C4-2B (cell line): Measurements from ENCODE around the gene CMAS.

ENCODE experiments used
- H3K27ac ChIP-seq: fragments of 450-650 bp; 2 replicates; pipeline ENCODE4 v1.5.1; 2017
- CTCF ChIP-seq: fragments of 450-650 bp; conservative IDR thresholded peaks from 2 replicates; pipeline ENCODE4 v1.5.1; 2017; ENCODE audit warnings: mild to moderate bottlenecking
- ZFX ChIP-seq: fragments of 450-650 bp; IDR thresholded peaks from 2 replicates; pipeline ENCODE4 v1.6.1; 2017

CMAS gene

GRCh38 chr12:22110176-22110575, 64.2 kb downstream of the CMAS start:
- no peak for TF ChIP-seq ZFX
- no peak for TF ChIP-seq CTCF

More at GRCh38 chr12:22110176-22110575, 64.2 kb downstream of the CMAS start:
- no peak overlapping the region for H3K27ac ChIP-seq
